Thyroid gland (tissue), 4 donors: Measurements from ENCODE around the gene TSEN2. TPM values are rescaled to one million over a fixed set of nuclear protein-coding genes. Genes with fewer than 3 reads are reported as not detected.

Experiments used
- DNase-seq, 2 donors: peaks; one replicate each; pipeline ENCODE4 v3.0.0-alpha.2; 2019
- H3K27ac ChIP-seq, 3 donors: fragments of 200-600 bp; sonication (generic); 1 replicate in 2 of 3; 2 replicates in 1 of 3; pipeline ENCODE4 v1.5.1; 2016 to 2019; ENCODE audit warnings: mild to moderate bottlenecking in 1 of 3, moderate library complexity in 1 of 3
- H3K27me3 ChIP-seq: fragments of 200-600 bp; sonication (generic); one replicate; pipeline ENCODE4 v1.5.1; 2019
- H3K36me3 ChIP-seq, 2 donors: fragments of 200-600 bp; sonication (generic); one replicate each; pipeline ENCODE4 v1.5.1; 2016 to 2019
- H3K4me1 ChIP-seq, 2 donors: fragments of 200-600 bp; sonication (generic); one replicate each; pipeline ENCODE4 v1.5.1; 2017 to 2019
- H3K4me3 ChIP-seq, 3 donors: fragments of 200-600 bp; sonication (generic); replicated peaks in 1 of 3; 1 replicate in 2 of 3; 2 replicates in 1 of 3; pipeline ENCODE4 v1.5.1; 2016; ENCODE audit warnings: mild to moderate bottlenecking in 1 of 3
- H3K9me3 ChIP-seq: fragments of 200-600 bp; sonication (generic); one replicate; pipeline ENCODE4 v1.5.1; 2017
- POLR2A ChIP-seq, 2 donors: fragments of 450-650 bp; IDR thresholded peaks; one replicate each; pipeline ENCODE4 v1.6.1; 2017; ENCODE audit warnings: antibody characterized with exemption in 2 of 2, mild to moderate bottlenecking in 2 of 2, moderate library complexity in 1 of 2
- WGBS, 2 donors: methylation state at CpG; one replicate each; pipeline ENCODE4 v1.1.5; 2017; 5-methylcytosine and 5-hydroxymethylcytosine counted together
- intact Hi-C: fragments of 100-400 bp; cut with DNase I; formaldehyde crosslinking; loops from one replicate; pipeline ENCODE4 v1.15.1; 2023
- total RNA-seq, 4 donors: library from RNA; depleted of rRNA; stranded (reverse); fragments of >200 nt; gene quantifications; one replicate each; pipeline ENCODE4 v1.2.3, GENCODE V29; 2016
- TF ChIP-seq, protein P1 (sequence below), 6 experiments: fragments of 200-600 bp in 3 of 6; fragments of 450-650 bp in 3 of 6; sonication (generic) in 3 of 6; IDR thresholded peaks; one replicate each; pipeline ENCODE4 v1.5.1; 2016 to 2019; ENCODE audit warnings: antibody characterized with exemption in 6 of 6, mild to moderate bottlenecking in 2 of 6, inconsistent platforms in 1 of 6, moderate library complexity in 1 of 6

The TSEN2 gene
- total RNA-seq, 4 donors from 2014 or later: 14.9 to 25.8 (median 21.4) TPM

- H3K9me3 ChIP-seq: no peaks in the 10 kb centered on the region
- no peaks in the 10 kb centered on the region for H3K4me1 ChIP-seq
- no peaks in the 10 kb centered on the region for H3K36me3 ChIP-seq
- 90 to 93% methylated on average over 5 of the region's 5 CpGs for WGBS, 2 donors
- H3K27ac ChIP-seq: no peak overlapping the region
- no peak for DNase-seq
- intact Hi-C loops: no loop called here
- H3K4me3 ChIP-seq: no peak overlapping the region
- H3K27me3 ChIP-seq: no peaks in the 10 kb centered on the region
- no peak for TF ChIP-seq POLR2A (IDR thresholded peaks at IDR 0.05)
- TF ChIP-seq, protein P1, sequence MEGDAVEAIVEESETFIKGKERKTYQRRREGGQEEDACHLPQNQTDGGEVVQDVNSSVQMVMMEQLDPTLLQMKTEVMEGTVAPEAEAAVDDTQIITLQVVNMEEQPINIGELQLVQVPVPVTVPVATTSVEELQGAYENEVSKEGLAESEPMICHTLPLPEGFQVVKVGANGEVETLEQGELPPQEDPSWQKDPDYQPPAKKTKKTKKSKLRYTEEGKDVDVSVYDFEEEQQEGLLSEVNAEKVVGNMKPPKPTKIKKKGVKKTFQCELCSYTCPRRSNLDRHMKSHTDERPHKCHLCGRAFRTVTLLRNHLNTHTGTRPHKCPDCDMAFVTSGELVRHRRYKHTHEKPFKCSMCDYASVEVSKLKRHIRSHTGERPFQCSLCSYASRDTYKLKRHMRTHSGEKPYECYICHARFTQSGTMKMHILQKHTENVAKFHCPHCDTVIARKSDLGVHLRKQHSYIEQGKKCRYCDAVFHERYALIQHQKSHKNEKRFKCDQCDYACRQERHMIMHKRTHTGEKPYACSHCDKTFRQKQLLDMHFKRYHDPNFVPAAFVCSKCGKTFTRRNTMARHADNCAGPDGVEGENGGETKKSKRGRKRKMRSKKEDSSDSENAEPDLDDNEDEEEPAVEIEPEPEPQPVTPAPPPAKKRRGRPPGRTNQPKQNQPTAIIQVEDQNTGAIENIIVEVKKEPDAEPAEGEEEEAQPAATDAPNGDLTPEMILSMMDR (IDR thresholded peaks at IDR 0.05): no peak
Observed at GRCh38 chr3:12513694-12514446, 29.6 kb downstream of the TSEN2 start.

DNA sequence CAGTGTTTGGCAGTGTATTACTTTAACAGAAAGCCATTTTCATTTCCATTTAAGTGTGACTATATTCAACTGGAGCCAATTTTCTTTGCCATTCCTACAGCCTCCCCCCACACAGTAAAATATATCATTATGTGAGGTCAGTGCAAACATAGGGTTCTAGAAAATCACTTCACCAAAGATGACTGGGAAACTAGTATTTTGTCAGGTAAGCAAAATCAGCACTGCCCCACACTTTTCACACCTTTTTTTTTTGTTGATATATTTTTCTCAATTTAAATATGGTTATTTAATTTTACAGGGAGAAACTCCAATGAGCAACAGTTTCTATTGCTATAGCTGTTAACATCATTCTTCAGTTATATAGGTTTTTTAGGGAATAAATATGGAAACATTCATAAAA is 31.4 kb downstream of the TSEN2 start:
- H3K9me3 ChIP-seq: no peaks in the 10 kb centered on the region
- no peak for DNase-seq
- H3K27me3 ChIP-seq: no peaks in the 10 kb centered on the region
- H3K36me3 ChIP-seq: no peaks in the 10 kb centered on the region
- no peak overlapping the region for H3K27ac ChIP-seq
- H3K4me3 ChIP-seq: no peak overlapping the region
- TF ChIP-seq, protein P1 (IDR thresholded peaks at IDR 0.05): no peak
- no peak for TF ChIP-seq POLR2A (IDR thresholded peaks at IDR 0.05)
- no peaks in the 10 kb centered on the region for H3K4me1 ChIP-seq
- intact Hi-C loops: no loop called here

DNA sequence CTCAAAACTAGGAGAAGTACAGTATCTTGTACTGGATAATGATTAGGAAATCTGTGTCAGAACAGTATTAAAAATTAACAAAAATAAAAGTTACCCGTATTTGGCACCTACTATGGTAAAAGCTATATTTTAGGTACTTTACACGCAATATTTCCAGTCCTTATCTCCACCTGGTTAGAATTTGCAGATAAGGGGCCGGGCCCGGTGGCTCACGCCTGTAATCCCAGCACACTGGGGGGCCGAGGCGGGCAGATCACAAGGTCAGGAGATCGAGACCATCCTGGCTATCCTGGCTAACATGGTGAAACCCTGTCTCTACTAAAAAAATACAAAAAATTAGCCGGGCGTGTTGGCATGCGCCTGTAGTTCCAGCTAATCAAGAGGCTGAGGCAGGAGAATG is 32.6 kb downstream of the TSEN2 start:
- no peaks in the 10 kb centered on the region for H3K36me3 ChIP-seq
- no peaks in the 10 kb centered on the region for H3K9me3 ChIP-seq
- H3K4me3 ChIP-seq: no peak overlapping the region
- intact Hi-C loops: no loop called here
- no peak overlapping the region for H3K27ac ChIP-seq
- TF ChIP-seq, protein P1 (IDR thresholded peaks at IDR 0.05): no peak
- no peak for TF ChIP-seq POLR2A (IDR thresholded peaks at IDR 0.05)
- H3K4me1 ChIP-seq: no peaks in the 10 kb centered on the region
- 86 to 89% methylated on average over 11 of the region's 11 CpGs for whole genome bisulfite sequencing, 2 donors
- DNase-seq: peak; percentile 14 to 30
- H3K27me3 ChIP-seq: no peaks in the 10 kb centered on the region

DNA sequence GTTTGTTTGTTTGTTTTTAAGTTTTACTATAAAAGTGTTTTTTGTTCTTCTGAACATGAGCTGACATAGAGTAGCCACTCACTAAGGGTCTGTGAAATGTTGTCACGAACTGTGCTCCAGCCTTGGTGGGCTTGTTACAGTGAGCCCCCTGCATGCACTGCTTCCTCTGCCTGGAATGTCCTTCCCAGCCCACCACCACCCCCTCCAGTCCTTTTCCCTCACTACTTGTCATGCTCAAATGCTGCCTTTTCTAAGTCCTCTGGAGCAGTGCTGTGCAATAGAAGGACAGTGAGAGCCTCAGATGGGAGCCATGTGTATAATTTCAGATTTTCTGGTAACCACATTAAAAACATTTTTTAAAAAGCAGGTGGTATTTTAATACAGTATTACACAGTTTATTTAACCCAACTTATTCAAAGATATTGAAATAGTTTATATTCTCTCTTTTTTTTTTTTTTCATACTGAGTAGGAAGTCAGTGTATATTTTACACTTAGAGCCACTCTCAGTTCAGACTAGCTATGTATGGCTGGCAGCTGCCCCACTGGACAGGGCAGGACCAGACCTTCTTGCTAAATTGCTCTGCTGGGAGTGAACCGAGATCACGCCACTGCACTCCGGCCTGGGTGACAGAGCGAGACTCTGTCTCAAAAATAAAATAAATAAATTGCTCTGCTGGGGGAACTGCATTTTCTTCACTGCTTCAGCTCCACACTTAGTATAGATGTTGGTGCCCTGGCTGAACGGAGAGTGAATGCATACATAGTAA is 34.2 kb downstream of the TSEN2 start:
- H3K4me1 ChIP-seq: peaks cover 5 to 8% of the 10 kb centered on the region in 2 donors
- TF ChIP-seq, protein P1 (IDR thresholded peaks at IDR 0.05): no peak
- TF ChIP-seq POLR2A (IDR thresholded peaks at IDR 0.05): no peak
- peak; percentile 21 to 46 for DNase-seq
- no peak overlapping the region for H3K27ac ChIP-seq
- H3K36me3 ChIP-seq: no peaks in the 10 kb centered on the region
- H3K9me3 ChIP-seq: no peaks in the 10 kb centered on the region
- intact Hi-C loops: no loop called here
- no peak overlapping the region for H3K4me3 ChIP-seq
- no peaks in the 10 kb centered on the region for H3K27me3 ChIP-seq
- 69 to 74% methylated on average over 6 of the region's 6 CpGs for WGBS, 2 donors

DNA sequence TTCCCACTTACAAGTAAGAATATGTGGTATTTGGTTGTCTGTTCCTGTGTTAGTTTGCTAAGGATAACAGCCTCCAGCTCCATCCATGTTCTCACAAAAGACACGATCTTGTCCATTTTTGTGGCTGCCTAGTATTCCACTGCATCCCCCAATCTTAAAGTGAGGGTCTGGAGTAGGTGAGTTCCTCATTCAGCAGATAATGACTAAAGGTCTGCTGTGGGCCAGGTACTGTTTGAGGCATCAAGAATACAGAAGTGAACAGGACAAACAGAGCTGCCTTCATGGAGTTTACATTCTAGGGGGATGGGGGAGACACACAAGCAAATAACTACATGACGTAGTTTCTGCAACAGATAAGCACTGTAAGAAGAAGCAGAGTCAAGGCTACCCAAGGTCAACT is 36.7 kb downstream of the TSEN2 start:
- no peak for DNase-seq
- Histone ChIP-seq H3K4me3 (no peak overlapping the region), H3K27ac (no peak overlapping the region), H3K36me3 (no peaks in the 10 kb centered on the region), H3K27me3 (no peaks in the 10 kb centered on the region), H3K4me1 (peaks cover 5 to 8% of the 10 kb centered on the region in 2 donors), H3K9me3 (no peaks in the 10 kb centered on the region)
- TF ChIP-seq POLR2A (IDR thresholded peaks at IDR 0.05): no peak
- TF ChIP-seq, protein P1 (IDR thresholded peaks at IDR 0.05): no peak
- intact Hi-C loops: no loop called here
- WGBS, 2 donors: 98% methylated on average over 2 of the region's 2 CpGs
